ENCODE data around the gene MYO18A.

MYO18A gene

DNA sequence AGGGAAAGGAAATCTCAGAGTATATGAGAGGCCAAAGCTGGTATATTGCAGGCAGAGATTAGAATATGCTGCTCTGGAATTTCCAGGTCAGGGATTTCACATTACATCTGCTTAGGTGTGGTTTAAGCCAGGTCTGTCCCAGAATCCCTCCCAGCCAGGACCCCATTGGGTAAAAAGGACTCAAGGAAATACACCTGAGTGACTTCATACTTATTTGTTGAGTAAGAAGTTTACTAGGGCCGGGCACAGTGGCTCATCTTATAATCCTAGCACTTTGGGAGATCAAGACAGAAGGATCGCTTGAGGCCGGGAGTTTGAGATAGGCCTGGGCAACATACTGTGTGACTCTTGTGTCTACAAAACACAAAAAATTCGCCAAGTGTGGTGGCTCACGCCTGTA, 130.0 kb downstream of the MYO18A start:
- DNase-seq (ENCODE audit: low read depth in 2 of 2): no peak

DNA sequence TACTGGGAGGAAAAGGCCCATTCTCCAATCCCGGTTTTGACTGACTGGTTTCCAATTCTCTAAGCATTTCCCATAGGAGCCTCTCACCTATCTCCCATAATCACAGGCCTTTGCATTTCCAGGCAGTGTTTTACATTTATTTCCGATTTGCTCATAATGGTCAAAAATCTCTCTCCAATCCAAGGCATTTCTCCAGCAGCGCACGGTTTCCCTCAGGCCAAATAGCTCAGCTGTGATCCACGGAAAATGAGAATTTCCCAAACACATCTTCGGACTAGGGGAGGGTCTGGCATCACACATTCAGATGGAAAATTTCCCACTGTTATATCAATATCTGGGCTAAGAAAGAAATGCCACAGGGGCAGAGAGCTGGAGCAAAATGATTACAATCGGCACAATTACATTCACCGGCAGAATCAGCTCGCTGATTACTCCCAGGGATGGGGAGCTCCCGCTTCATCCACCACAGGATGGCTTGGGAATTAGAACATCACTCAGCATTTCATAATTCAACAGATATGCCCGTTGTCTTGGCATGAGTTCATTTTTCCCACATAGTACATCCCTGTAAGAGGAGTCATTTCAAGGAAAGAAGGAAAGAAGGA, 130.6 kb downstream of the MYO18A start:
- DNase-seq (ENCODE audit: low read depth in 2 of 2): no peak

GRCh38 chr17:29048440-29049368, 131.5 kb downstream of the MYO18A start:
- no peak for DNase-seq (ENCODE audit: low read depth in 2 of 2)

DNA sequence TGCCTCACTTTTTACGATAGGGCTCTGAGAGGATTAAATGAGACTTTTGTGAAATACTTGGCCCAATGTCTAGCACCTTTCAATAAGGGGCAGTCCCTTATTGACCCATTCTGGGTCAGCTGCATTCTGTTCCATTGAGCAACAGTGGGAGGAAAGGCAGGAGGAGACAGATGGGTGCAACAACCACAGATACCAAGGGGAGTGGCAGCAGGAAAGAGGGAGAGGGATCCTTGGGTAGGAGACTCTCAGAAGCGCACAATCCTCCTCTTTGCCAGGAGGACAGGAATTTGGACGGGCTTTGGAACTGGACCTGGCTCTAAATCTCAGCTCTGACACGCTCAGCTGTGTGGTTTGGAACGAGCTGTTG, 133.7 kb downstream of the MYO18A start:
- DNase-seq (ENCODE audit: low read depth in 2 of 2): no peak

GRCh38 chr17:29045734-29046472, 134.3 kb downstream of the MYO18A start:
- no peak for DNase-seq (ENCODE audit: low read depth in 2 of 2)

- no peak for DNase-seq (ENCODE audit: low read depth in 2 of 2)
Measured at GRCh38 chr17:29045026-29045425, 135.2 kb downstream of the MYO18A start.

DNA sequence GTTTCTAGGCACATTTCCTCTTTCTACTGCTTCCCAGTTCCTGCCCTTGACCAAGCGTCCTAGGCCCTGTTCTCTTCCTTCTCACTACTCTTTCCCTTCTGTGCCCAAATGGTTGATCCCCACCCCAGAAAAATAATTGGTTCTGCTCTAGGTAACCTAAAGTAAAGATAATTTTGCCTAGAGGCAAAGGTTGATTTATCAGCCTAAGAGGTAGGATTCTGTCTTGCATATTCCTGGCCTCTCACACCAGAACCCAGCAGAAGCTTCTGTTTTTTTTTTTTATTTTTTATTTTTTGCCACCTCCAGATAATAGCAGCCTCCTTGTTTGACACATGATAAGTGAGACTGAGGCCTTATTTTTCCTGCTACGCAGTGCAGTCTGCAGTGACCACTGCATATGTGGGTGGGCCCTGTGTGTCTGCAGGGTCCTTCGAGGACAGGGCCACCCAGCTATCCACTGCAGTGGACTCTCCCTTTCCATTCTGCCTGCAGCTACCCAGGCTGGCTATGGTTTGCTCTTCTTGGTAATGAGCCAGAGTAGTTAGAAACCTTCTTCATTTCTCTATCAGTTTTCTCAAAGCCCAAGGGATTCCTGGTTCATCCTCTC, 136.6 kb downstream of the MYO18A start:
- DNase-seq (ENCODE audit: low read depth in 2 of 2): no peak

GRCh38 chr17:29042679-29043538, 137.3 kb downstream of the MYO18A start, which contains the start of gene PIPOX:
PIPOX (plus strand) TSS chr17:29043141; CDS start chr17:29043226, 85 bp downstream.
- no peak for DNase-seq (ENCODE audit: low read depth in 2 of 2)

- no peak for DNase-seq (ENCODE audit: low read depth in 2 of 2)
Measured at GRCh38 chr17:29042026-29042678, 138.0 kb downstream of the MYO18A start.

DNA sequence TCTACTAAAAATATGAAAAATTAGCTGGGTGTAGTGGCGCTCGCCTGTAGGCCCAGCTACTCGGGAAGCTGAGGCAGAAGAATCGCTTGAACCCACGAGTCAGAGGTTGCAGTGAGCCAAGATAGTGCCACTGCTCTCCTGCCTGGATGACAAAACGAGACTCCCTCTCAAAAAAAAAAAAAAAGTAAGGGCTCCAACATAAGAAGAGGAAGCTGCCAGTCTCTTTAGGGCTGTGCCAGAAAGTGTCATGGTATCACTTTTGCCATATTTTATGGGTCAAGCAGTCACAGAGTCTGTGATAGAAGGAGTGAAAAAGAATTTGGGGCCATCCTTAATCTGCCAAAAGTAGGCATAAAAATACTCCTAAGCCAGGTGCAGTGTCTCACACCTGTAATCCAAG, 138.6 kb downstream of the MYO18A start:
- DNase-seq (ENCODE audit: low read depth in 2 of 2): no peak

GRCh38 chr17:29041091-29041490, 139.1 kb downstream of the MYO18A start:
- DNase-seq (ENCODE audit: low read depth in 2 of 2): no peak

GRCh38 chr17:29039764-29040598, 140.2 kb downstream of the MYO18A start:
- no peak for DNase-seq (ENCODE audit: low read depth in 2 of 2)

GRCh38 chr17:29038085-29038795, 142.0 kb downstream of the MYO18A start:
- DNase-seq (ENCODE audit: low read depth in 2 of 2): no peak

DNA sequence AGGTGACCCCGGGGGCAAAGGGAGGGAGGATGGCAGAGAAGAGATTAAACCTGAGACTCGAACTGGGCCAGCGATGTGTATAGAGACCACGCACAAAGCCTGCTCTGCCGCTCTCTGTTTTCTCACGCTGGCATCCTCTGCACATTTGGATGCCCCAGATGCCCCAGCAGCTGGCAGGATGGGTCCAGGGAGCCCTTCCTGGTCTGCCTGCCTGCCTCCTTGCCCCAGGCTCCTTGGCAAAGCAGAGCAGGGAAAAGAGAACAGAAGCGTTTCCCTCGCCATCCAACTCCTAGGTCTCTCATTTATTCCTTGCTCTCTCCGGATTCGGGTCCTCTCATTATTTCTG, 142.5 kb downstream of the MYO18A start:
- no peak for DNase-seq (ENCODE audit: low read depth in 2 of 2)

DNA sequence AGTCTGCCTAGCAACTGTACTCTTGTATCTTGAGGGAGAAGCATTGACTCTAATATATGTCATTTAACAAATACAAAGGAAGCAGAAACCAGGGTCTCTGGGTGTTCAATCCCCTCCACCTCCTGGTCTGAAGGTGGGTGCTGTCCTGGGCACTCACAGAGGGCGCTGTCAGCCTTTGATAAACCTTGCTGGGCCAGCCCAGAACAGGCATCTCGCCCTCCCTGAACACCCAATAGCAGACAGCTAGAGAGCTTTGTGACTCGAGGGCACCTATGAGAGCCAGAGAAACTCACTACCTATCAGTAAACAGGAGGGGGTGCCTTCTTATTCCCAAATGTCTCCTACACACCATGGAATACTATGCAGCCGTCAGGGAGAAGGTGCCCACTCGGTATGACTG, 143.6 kb downstream of the MYO18A start:
- DNase-seq (ENCODE audit: low read depth in 2 of 2): no peak

- no peak for DNase-seq (ENCODE audit: low read depth in 2 of 2)
Measured at GRCh38 chr17:29034510-29034909, 145.7 kb downstream of the MYO18A start.

DNA sequence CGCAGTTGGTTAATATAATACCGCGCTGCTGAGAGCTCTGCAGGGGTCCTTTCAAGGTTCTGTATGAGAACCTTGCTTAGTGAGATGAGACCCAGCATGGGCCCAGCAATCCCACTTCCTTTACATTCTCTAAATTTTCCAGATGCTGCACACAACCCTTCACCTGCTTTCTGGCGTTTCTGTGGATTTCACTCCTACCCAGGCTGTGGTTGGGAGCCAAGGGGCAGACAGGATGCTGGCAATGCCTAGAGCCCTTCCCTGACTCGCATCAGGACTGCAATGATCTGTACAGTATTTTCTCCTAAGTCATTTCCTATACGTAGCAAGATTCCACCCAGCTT, 147.4 kb downstream of the MYO18A start:
- DNase-seq (ENCODE audit: low read depth in 2 of 2): no peak

- no peak for DNase-seq (ENCODE audit: low read depth in 2 of 2)
Measured at GRCh38 chr17:29032013-29032856, 148.0 kb downstream of the MYO18A start.
